ENCODE results near the gene DLG2.

DLG2 gene

GRCh38 chr11:85589373-85589772 is 37.8 kb downstream of the DLG2 start:
- no peak for TF ChIP-seq CTCF (conservative IDR thresholded peaks at IDR 0.05; ENCODE audit: low read depth, low read length)
- DNase-seq (ENCODE audit: low read depth), result no peak
- no peak overlapping the region for H3K4me3 ChIP-seq (ENCODE audit: low read depth, low read length)

- no peak for DNase-seq (ENCODE audit: low read depth)
- no peak for TF ChIP-seq CTCF (conservative IDR thresholded peaks at IDR 0.05; ENCODE audit: low read depth, low read length)
- H3K4me3 ChIP-seq (ENCODE audit: low read depth, low read length), result no peak overlapping the region
These were observed 45.0 kb downstream of the DLG2 start for GRCh38 chr11:85582111-85582510.

GRCh38 chr11:85575388-85575787 is 51.8 kb downstream of the DLG2 start:
- DNase-seq (ENCODE audit: low read depth), result no peak
- no peak for TF ChIP-seq CTCF (conservative IDR thresholded peaks at IDR 0.05; ENCODE audit: low read depth, low read length)
- no peak overlapping the region for H3K4me3 ChIP-seq (ENCODE audit: low read depth, low read length)

- no peak for DNase-seq (ENCODE audit: low read depth)
- no peak overlapping the region for H3K4me3 ChIP-seq (ENCODE audit: low read depth, low read length)
- TF ChIP-seq CTCF (conservative IDR thresholded peaks at IDR 0.05; ENCODE audit: low read depth, low read length), result no peak
These were observed 55.1 kb downstream of the DLG2 start for GRCh38 chr11:85572056-85572455.

- no peak for DNase-seq (ENCODE audit: low read depth)
- TF ChIP-seq CTCF (conservative IDR thresholded peaks at IDR 0.05; ENCODE audit: low read depth, low read length), result no peak
- no peak overlapping the region for H3K4me3 ChIP-seq (ENCODE audit: low read depth, low read length)
These were observed 57.6 kb downstream of the DLG2 start for GRCh38 chr11:85569525-85569924.

GRCh38 chr11:85558411-85558810 is 68.7 kb downstream of the DLG2 start:
- DNase-seq (ENCODE audit: low read depth), result no peak
- no peak for TF ChIP-seq CTCF (conservative IDR thresholded peaks at IDR 0.05; ENCODE audit: low read depth, low read length)
- H3K4me3 ChIP-seq (ENCODE audit: low read depth, low read length), result no peak overlapping the region

GRCh38 chr11:85551881-85552280 is 75.3 kb downstream of the DLG2 start:
- TF ChIP-seq CTCF (conservative IDR thresholded peaks at IDR 0.05; ENCODE audit: low read depth, low read length), result no peak
- no peak overlapping the region for H3K4me3 ChIP-seq (ENCODE audit: low read depth, low read length)

More at GRCh38 chr11:85551881-85552280, 75.3 kb downstream of the DLG2 start:
- DNase-seq (ENCODE audit: low read depth), result no peak

All from choroid plexus epithelial cell (primary cell).